Calu3 (cell line): ENCODE measurements around the gene ALPK3. TPM values are rescaled to one million over a fixed set of nuclear protein-coding genes. Genes with fewer than 3 reads are reported as not detected.

Experiments
- BruUV-seq: library from RNA; stranded (reverse); fragments of 400-500 nt; replicated peaks from 2 replicates; lab custom pipeline; 2021; lab: Mats Ljungman, UMichigan
- CTCF ChIA-PET: fragments of 300-600 bp; sonication (Branson Sonifier 250); formaldehyde crosslinking; loops from one replicate; lab custom pipeline; 2022; ENCODE audit warnings: antibody characterized with exemption; lab: Charles Lee
- DNase-seq: peaks from one replicate; pipeline ENCODE4 v3.0.0; 2022
- H3K27ac Mint-ChIP-seq: one replicate; pipeline ENCODE4 v1.8.0; 2022; ENCODE audit warnings: mixed read lengths; ENCODE audit not compliant: unreplicated experiment
- H3K27me3 Mint-ChIP-seq: one replicate; pipeline ENCODE4 v1.8.0; 2022; ENCODE audit warnings: mixed read lengths; ENCODE audit not compliant: unreplicated experiment
- H3K36me3 Mint-ChIP-seq: one replicate; pipeline ENCODE4 v1.8.0; 2022; ENCODE audit warnings: mild to moderate bottlenecking, moderate library complexity, mixed read lengths; ENCODE audit not compliant: insufficient read depth, unreplicated experiment
- H3K4me1 Mint-ChIP-seq: one replicate; pipeline ENCODE4 v1.8.0; 2022; ENCODE audit warnings: mild to moderate bottlenecking, low read depth, mixed read lengths; ENCODE audit not compliant: unreplicated experiment
- H3K4me3 Mint-ChIP-seq: one replicate; pipeline ENCODE4 v1.8.0; 2022; ENCODE audit warnings: mild to moderate bottlenecking, low read depth, moderate library complexity, mixed read lengths; ENCODE audit not compliant: unreplicated experiment
- H3K9me3 Mint-ChIP-seq: one replicate; pipeline ENCODE4 v1.8.0; 2022; ENCODE audit warnings: low read depth, mixed read lengths; ENCODE audit not compliant: unreplicated experiment
- intact Hi-C: fragments of 100-400 bp; cut with micrococcal nuclease; formaldehyde crosslinking; loops from one replicate; pipeline ENCODE4 v1.10.0; 2022; ENCODE audit not compliant: unreplicated experiment
- total RNA-seq: library from RNA; stranded (reverse); gene quantifications from 2 replicates; pipeline ENCODE4 v1.2.3, GENCODE V29; 2022
- TF ChIP-seq, protein P1 (sequence below): fragments of 200-600 bp; IDR thresholded peaks from one replicate; pipeline ENCODE4 v1.8.0; 2022; ENCODE audit warnings: antibody characterized with exemption; ENCODE audit not compliant: unreplicated experiment

The ALPK3 gene
- total RNA-seq, 1 experiment from 2014 or later: 4.6 TPM

DNA sequence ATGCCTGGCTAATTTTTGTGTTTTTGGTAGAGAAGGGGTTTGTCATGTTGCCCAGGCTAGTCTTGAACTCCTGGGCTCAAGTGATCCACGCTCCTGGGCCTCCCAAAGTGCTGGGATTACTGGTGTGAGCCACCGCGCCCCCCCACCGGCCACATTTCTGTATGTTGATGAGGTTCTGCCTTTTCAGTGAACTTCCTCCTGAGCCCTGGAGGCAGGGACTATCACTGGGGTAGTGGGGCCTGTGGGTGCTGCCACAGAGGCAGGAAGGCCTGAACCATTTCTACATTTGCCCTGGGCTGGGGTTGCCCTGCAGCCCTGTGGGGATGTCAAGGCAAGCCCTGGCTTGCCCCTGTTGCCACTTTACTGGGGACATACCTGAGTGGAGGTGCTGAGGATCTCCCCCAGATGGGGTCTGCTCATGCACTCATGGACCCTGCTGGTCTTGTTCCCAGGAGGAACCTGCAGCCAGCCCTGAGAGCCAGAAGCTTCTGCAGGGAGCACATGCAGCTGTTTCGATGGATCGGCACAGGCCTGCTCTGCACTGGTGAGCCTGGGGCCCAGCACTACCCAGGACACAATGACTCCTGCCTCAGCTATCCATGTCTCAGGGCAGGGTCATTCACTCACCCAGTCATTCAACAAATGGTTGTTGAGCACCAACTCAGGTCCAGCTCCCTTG lies 73.0 kb downstream of the ALPK3 start:
- Mint-ChIP-seq H3K27ac (no peak overlapping the region), H3K36me3 (no peaks in the 10 kb centered on the region), H3K4me3 (no peak overlapping the region), H3K4me1 (peaks cover 8% of the 10 kb centered on the region), H3K9me3 (no peaks in the 10 kb centered on the region), H3K27me3 (peaks cover 13% of the 10 kb centered on the region)
- intact Hi-C loops: no loop called here
- no peak for DNase-seq
- TF ChIP-seq, protein P1, sequence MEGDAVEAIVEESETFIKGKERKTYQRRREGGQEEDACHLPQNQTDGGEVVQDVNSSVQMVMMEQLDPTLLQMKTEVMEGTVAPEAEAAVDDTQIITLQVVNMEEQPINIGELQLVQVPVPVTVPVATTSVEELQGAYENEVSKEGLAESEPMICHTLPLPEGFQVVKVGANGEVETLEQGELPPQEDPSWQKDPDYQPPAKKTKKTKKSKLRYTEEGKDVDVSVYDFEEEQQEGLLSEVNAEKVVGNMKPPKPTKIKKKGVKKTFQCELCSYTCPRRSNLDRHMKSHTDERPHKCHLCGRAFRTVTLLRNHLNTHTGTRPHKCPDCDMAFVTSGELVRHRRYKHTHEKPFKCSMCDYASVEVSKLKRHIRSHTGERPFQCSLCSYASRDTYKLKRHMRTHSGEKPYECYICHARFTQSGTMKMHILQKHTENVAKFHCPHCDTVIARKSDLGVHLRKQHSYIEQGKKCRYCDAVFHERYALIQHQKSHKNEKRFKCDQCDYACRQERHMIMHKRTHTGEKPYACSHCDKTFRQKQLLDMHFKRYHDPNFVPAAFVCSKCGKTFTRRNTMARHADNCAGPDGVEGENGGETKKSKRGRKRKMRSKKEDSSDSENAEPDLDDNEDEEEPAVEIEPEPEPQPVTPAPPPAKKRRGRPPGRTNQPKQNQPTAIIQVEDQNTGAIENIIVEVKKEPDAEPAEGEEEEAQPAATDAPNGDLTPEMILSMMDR: no peak
- CTCF ChIA-PET: no interaction called here
- no TSS peak for BruUV-seq

DNA sequence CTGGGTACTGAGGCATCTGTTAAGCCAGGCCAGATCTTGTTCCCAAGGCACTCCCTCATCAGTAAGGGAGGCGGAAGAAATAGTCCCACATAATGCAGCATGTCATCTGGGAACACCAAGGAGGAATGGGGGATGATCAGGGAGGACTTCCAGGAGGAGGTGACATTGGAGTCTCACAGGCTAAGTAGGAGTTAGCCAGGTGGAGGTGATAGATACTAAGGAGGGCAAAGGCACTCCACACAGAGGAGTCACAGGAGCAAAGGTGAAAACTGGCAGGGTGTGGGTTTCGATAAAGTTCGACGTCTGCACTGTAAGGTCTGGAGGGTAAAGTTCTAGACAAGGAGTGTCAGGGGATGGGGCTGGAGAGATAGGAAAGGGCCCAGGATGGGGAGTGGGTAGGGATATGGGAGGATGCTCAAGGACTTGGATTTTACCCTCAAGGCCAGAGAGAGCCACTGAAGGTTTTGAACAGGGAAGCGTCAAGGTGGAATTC lies 73.6 kb downstream of the ALPK3 start:
- no peaks in the 10 kb centered on the region for H3K9me3 Mint-ChIP-seq
- CTCF ChIA-PET: interaction anchor here (0.7 kb wide), 1 partner anchor 156 kb away, joined by 3 read pairs; no protein-coding TSS in a partner anchor
- DNase-seq: no peak
- no TSS peak for BruUV-seq
- TF ChIP-seq, protein P1: no peak
- H3K4me1 Mint-ChIP-seq: peaks cover 7% of the 10 kb centered on the region
- H3K36me3 Mint-ChIP-seq: no peaks in the 10 kb centered on the region
- no peak overlapping the region for H3K4me3 Mint-ChIP-seq
- peaks cover 13% of the 10 kb centered on the region for H3K27me3 Mint-ChIP-seq
- H3K27ac Mint-ChIP-seq: no peak overlapping the region
- intact Hi-C loops: no loop called here

DNA sequence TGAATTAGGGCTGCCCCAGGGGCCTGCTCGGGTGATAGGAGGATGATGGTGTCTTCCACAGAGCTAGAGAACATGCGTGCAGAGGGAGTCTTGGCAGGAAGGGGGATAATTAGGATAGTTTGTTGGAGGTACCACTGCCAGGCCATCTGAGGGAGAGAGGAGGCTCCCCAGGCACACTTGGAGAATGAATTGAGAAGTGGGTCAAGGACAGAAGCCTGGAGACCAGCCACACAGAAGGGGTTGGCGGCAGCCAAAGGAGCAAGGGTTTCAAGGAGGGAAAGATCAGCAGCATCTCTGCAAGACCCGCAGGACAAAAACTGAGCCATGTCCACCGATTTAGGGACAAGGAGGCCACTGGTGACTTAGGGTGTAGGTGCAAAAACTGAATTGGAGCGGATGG lies 74.2 kb downstream of the ALPK3 start:
- intact Hi-C loops: no loop called here
- Mint-ChIP-seq H3K27me3 (peaks cover 13% of the 10 kb centered on the region), H3K9me3 (no peaks in the 10 kb centered on the region), H3K4me1 (peaks cover under 1% of the 10 kb centered on the region), H3K36me3 (no peaks in the 10 kb centered on the region), H3K27ac (no peak overlapping the region), H3K4me3 (no peak overlapping the region)
- no peak for DNase-seq
- TF ChIP-seq, protein P1: no peak
- BruUV-seq: no TSS peak
- CTCF ChIA-PET: interaction anchor here (0.6 to 0.7 kb wide), 2 partner anchors 11 to 156 kb away, joined by 3 to 9 read pairs; no protein-coding TSS in a partner anchor

DNA sequence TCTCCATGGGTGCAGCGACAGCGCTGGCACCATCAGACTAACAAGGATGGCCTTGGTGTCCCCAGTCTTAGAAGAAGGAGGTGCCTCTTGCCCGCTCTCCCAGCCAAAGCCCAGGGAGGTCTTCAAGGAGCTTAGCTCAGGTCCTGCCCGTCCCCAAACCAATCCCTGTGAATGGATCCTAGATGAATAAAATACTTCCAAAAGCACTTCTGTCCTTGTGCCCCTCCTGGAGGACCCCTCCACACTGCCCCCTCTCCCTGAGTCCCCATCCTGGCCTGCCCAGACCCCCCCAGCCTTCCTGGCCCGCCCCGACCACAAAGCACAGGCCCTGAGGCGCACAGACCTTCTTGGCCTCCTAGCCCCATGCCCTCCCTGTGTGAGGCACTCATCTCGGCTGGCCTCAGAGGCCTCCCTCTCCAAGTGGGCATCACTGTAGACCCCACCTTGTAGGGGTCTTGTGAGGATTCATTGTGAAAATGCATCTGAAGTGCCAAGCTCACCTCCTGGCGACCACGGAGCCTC lies 75.7 kb downstream of the ALPK3 start:
- Mint-ChIP-seq H3K4me3 (no peak overlapping the region), H3K27me3 (peaks cover 13% of the 10 kb centered on the region), H3K27ac (no peak overlapping the region), H3K36me3 (no peaks in the 10 kb centered on the region), H3K9me3 (no peaks in the 10 kb centered on the region), H3K4me1 (no peaks in the 10 kb centered on the region)
- intact Hi-C loops: no loop called here
- CTCF ChIA-PET: no interaction called here
- no peak for DNase-seq
- TF ChIP-seq, protein P1: no peak
- no TSS peak for BruUV-seq
